OCI-LY3 (cell line): ENCODE data around the gene PIGA.

Experiments
- H2AFZ ChIP-seq: fragments of 200-600, 300-600 bp; shearing (Covaris generic); 2 replicates; pipeline ENCODE4 v1.6.0; 2014; ENCODE audit warnings: antibody characterized with exemption, low read depth, low read length
- H3K27ac ChIP-seq: fragments of 200-600, 300-600 bp; sonication (generic); 2 replicates; pipeline ENCODE4 v1.5.1; 2014; ENCODE audit warnings: mild to moderate bottlenecking, low read length, moderate library complexity, mixed read lengths
- H3K27me3 ChIP-seq: fragments of 200-600, 300-600 bp; sonication (generic); 2 replicates; pipeline ENCODE4 v1.6.1; 2014; ENCODE audit warnings: low read depth, low read length, mixed read lengths
- H3K36me3 ChIP-seq: fragments of 200-600, 300-600 bp; sonication (generic); replicated peaks from 2 replicates; pipeline ENCODE3; 2014; ENCODE audit warnings: low read depth, low read length, mixed read lengths
- H3K4me1 ChIP-seq: fragments of 300-600, 200-600 bp; sonication (generic); 2 replicates; pipeline ENCODE4 v1.6.1; 2014; ENCODE audit warnings: low read length, mixed read lengths
- H3K4me2 ChIP-seq: fragments of 200-600, 300-600 bp; sonication (generic); 2 replicates; pipeline ENCODE4 v1.6.1; 2014; ENCODE audit warnings: low read length, mixed read lengths
- H3K4me3 ChIP-seq: fragments of 300-600, 200-600 bp; sonication (generic); 2 replicates; pipeline ENCODE4 v1.5.1; 2014; ENCODE audit warnings: antibody characterized with exemption, mild to moderate bottlenecking, low read length, moderate library complexity
- H3K79me2 ChIP-seq: fragments of 300-600, 200-600 bp; shearing (Covaris generic); 2 replicates; pipeline ENCODE4 v1.6.1; 2014; ENCODE audit warnings: mild to moderate bottlenecking, low read length, mixed read lengths
- H3K9ac ChIP-seq: fragments of 300-600, 200-600 bp; shearing (Covaris generic); 2 replicates; pipeline ENCODE4 v1.6.0; 2014; ENCODE audit warnings: mild to moderate bottlenecking, low read length, moderate library complexity
- H3K9me3 ChIP-seq: fragments of 200-600, 300-600 bp; shearing (Covaris generic); 2 replicates; pipeline ENCODE4 v1.6.1; 2014; ENCODE audit warnings: low read length, mixed read lengths; ENCODE audit not compliant: insufficient read depth
- H4K20me1 ChIP-seq: fragments of 200-600, 300-600 bp; sonication (generic); 2 replicates; pipeline ENCODE4 v1.6.1; 2016; ENCODE audit warnings: low read length, mixed read lengths; ENCODE audit not compliant: insufficient read depth
- EZH2phosphoT487 ChIP-seq: fragments of 200-600 bp; shearing (Covaris generic); IDR thresholded peaks from 2 replicates; pipeline ENCODE4 v1.6.1; 2018; ENCODE audit warnings: antibody characterized with exemption, mixed run types, low read depth
- TF ChIP-seq, protein P1 (sequence below): fragments of 200-600, 300-600 bp; sonication (generic); IDR thresholded peaks from 2 replicates; pipeline ENCODE4 v1.5.1; 2014; ENCODE audit warnings: antibody characterized with exemption, low read length, low read depth

The PIGA gene

GRCh38 chrX:15271757-15272156 lies 63.6 kb downstream of the PIGA start:
- TF ChIP-seq, protein P1, sequence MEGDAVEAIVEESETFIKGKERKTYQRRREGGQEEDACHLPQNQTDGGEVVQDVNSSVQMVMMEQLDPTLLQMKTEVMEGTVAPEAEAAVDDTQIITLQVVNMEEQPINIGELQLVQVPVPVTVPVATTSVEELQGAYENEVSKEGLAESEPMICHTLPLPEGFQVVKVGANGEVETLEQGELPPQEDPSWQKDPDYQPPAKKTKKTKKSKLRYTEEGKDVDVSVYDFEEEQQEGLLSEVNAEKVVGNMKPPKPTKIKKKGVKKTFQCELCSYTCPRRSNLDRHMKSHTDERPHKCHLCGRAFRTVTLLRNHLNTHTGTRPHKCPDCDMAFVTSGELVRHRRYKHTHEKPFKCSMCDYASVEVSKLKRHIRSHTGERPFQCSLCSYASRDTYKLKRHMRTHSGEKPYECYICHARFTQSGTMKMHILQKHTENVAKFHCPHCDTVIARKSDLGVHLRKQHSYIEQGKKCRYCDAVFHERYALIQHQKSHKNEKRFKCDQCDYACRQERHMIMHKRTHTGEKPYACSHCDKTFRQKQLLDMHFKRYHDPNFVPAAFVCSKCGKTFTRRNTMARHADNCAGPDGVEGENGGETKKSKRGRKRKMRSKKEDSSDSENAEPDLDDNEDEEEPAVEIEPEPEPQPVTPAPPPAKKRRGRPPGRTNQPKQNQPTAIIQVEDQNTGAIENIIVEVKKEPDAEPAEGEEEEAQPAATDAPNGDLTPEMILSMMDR, result no peak
- no peak for TF ChIP-seq EZH2phosphoT487
- no peak overlapping the region for H3K4me3 ChIP-seq
- H2AFZ ChIP-seq, result no peak overlapping the region
- no peaks in the 10 kb centered on the region for H3K4me1 ChIP-seq
- H3K27ac ChIP-seq, result no peak overlapping the region
- no peak overlapping the region for H3K4me2 ChIP-seq
- H3K9ac ChIP-seq, result no peak overlapping the region
- H3K27me3 ChIP-seq, result no peaks in the 10 kb centered on the region
- H3K36me3 ChIP-seq, result no peaks in the 10 kb centered on the region
- no peaks in the 10 kb centered on the region for H4K20me1 ChIP-seq
- H3K79me2 ChIP-seq, result no peaks in the 10 kb centered on the region
- no peaks in the 10 kb centered on the region for H3K9me3 ChIP-seq

DNA sequence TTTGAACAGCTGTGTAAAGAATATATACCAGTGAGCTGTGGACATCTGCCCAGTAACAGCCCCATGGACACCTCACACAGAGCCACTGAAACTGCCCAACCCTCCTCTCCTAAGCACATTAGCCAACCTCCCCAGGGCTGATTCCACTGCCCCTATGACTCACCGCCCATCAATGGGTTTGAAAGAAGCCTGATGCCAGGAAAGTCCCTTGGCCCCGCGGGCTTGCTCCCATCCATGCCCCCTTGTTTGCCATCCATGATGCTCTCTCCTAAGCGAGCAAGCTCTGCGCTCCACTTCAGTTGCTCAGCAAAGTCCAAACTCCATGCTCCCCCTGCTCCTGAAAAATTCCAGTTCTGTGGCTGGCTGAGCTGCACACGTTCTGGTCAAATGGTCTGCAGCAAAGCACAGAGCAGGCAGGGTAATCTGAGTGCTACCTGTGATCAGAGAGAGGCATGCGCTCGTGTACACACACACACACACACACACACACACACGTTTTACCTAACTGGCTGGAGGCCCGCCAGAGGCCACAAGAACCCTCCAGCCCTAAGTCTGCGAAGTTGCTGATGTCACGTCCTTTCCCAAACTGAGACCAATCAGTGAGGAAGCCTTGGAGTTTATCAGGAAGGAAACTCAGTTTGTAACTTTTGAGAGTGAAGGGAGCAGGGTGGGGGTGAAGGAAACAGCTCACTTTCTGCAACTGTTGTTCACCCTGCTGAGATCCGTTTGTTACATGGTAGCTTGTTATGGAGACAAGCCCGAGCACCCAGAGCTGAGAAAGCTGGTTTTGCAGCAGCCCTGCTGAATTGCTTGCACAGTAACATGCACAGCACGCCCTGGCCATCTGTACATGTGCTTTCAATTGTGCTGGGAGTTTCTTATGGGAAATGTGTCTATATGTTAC lies 65.5 kb downstream of the PIGA start, which contains the start of gene ASB9:
Gene ASB9 (minus strand): TSS at position 466 of the 904 bp plus-strand sequence. CDS start 209 bp downstream, at position 257.
- Histone ChIP-seq H2AFZ (0 out of 2 replicates have a peak within 1 kb of the TSS, but pooled peaks have one; percentile 83), H3K79me2 (no peaks in the 10 kb centered on the region), H3K4me2 (peak within 1 kb of the TSS; percentile 51), H3K27ac (no peak within 1 kb of the TSS), H3K4me1 (no peaks in the 10 kb centered on the region), H4K20me1 (no peaks in the 10 kb centered on the region), H3K9ac (0 out of 2 replicates have a peak within 1 kb of the TSS, but pooled peaks have one; percentile 10), H3K4me3 (peak within 1 kb of the TSS; percentile 51), H3K36me3 (no peaks in the 10 kb centered on the region), H3K9me3 (no peaks in the 10 kb centered on the region), H3K27me3 (no peaks in the 10 kb centered on the region)
- TF ChIP-seq, protein P1, result no peak
- no peak for TF ChIP-seq EZH2phosphoT487
